ENCODE data around the gene FURIN. TPM values are rescaled to one million over a fixed set of nuclear protein-coding genes. Genes with fewer than 3 reads are reported as not detected.
"Not testable (repeated sequence)": the region's sequence is repeated elsewhere in the genome, so short reads cannot be mapped to it uniquely, and the experiment has no call there.

FURIN gene
- total RNA-seq, 1 donor from 2014 or later: 47.6 TPM

DNA sequence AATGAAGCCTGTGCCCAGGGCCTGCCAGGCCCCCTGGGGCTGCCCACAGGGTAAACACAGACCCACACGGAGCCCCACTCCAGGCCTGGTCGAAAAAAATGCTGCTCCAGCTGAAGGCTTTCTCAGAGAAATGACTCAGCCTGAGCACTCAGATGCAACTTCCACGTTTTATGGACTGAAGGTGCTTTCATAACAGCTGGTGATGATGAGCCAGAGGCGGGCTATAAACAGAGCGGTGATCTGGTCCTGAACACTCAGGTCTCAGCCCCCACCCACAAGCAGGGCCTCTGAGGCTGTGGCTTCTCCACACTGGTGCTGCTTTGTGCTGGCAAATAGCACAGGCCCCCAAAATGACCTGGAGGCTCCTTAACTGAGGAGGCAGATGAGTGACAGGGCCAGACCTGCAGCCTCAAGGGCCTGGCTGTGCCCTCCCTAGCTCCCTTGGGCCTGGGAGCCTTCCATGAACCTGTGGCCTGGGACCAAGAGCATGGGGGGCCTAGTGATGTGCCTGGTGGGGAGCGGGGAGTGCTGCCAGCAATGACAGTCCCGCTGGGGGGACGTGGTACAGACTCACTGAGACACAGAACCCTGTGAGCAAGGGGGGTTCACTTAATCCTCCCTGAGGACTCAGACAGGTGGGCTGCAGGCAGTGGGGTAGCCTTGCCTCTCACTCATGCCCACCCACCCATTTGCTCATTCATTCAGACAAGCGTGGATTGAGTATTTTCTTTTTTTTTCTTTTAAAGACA is 23.0 kb upstream of the FURIN start:
- no peaks in the 10 kb centered on the region for H3K27me3 ChIP-seq
- H3K9me3 ChIP-seq: no peaks in the 10 kb centered on the region
- no peak overlapping the region for H3K4me3 ChIP-seq
- H3K4me1 ChIP-seq: no peaks in the 10 kb centered on the region
- no peak overlapping the region for H3K27ac ChIP-seq
- intact Hi-C loops (cut with DNase I): no loop called here
- no peaks in the 10 kb centered on the region for H3K36me3 ChIP-seq
- TF ChIP-seq POLR2A (IDR thresholded peaks at IDR 0.05) (no peak), POLR2AphosphoS5 (IDR thresholded peaks at IDR 0.05; ENCODE audit: insufficient read depth in 1 of 2, low read depth in 1 of 2) (no peak)
- TF ChIP-seq, protein P1, sequence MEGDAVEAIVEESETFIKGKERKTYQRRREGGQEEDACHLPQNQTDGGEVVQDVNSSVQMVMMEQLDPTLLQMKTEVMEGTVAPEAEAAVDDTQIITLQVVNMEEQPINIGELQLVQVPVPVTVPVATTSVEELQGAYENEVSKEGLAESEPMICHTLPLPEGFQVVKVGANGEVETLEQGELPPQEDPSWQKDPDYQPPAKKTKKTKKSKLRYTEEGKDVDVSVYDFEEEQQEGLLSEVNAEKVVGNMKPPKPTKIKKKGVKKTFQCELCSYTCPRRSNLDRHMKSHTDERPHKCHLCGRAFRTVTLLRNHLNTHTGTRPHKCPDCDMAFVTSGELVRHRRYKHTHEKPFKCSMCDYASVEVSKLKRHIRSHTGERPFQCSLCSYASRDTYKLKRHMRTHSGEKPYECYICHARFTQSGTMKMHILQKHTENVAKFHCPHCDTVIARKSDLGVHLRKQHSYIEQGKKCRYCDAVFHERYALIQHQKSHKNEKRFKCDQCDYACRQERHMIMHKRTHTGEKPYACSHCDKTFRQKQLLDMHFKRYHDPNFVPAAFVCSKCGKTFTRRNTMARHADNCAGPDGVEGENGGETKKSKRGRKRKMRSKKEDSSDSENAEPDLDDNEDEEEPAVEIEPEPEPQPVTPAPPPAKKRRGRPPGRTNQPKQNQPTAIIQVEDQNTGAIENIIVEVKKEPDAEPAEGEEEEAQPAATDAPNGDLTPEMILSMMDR (IDR thresholded peaks at IDR 0.05): no peak
- DNase-seq (ENCODE audit: extremely low spot score in 2 of 2): no peak

DNA sequence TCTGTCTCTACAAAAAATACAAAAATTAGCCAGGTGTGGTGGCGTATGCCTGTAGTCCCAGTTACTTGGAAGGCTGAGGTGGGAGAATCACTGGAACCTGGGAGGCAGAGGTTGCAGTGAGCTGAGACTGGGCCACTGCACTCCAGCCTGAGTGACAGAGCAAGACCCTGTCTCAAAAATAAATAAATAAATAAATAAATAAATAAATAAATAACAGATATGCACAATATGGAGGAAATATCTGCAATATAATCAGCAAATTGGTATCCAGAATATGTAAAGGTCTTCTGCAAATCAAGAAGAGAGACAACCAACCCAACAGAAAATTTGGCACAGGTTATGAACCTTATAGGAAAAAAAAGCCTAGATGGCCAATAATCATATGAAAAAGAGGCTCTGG is 19.0 kb upstream of the FURIN start:
- H3K36me3 ChIP-seq; DNase-seq (ENCODE audit: extremely low spot score in 2 of 2); H3K4me3 ChIP-seq; H3K9me3 ChIP-seq; H3K27me3 ChIP-seq; intact Hi-C loops (cut with DNase I); H3K27ac ChIP-seq; H3K4me1 ChIP-seq: not testable (repeated sequence)

DNA sequence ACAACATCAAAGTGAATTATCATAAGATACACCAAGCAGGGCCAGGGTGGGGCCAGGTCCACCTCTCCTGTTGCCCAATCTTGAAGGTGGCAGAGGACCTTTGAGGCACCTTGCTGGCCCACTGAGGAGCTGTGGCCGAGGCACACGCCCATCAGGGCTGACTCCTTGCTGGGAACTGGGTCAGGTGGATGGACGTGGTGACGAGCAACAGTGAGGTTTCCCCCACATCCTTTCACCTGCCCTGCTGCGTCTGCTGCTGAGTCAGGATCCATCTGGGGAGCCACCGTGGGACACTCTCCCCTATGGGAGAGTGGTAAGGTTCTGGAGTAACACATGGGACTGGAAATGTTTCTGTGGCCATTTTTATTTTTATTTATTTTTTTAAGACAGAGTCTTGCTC is 17.3 kb upstream of the FURIN start:
- TF ChIP-seq, protein P1 (IDR thresholded peaks at IDR 0.05): no peak
- TF ChIP-seq POLR2A (IDR thresholded peaks at IDR 0.05) (no peak), POLR2AphosphoS5 (IDR thresholded peaks at IDR 0.05; ENCODE audit: insufficient read depth in 1 of 2, low read depth in 1 of 2) (no peak)
- H3K9me3 ChIP-seq: no peaks in the 10 kb centered on the region
- no peak overlapping the region for H3K4me3 ChIP-seq
- no peak overlapping the region for H3K27ac ChIP-seq
- H3K4me1 ChIP-seq: no peaks in the 10 kb centered on the region
- no peaks in the 10 kb centered on the region for H3K27me3 ChIP-seq
- H3K36me3 ChIP-seq: no peaks in the 10 kb centered on the region
- DNase-seq (ENCODE audit: extremely low spot score in 2 of 2): no peak
- intact Hi-C loops (cut with DNase I): loop anchor here (5.0 kb wide), 1 partner anchor 1529 kb away; no protein-coding TSS in a partner anchor

DNA sequence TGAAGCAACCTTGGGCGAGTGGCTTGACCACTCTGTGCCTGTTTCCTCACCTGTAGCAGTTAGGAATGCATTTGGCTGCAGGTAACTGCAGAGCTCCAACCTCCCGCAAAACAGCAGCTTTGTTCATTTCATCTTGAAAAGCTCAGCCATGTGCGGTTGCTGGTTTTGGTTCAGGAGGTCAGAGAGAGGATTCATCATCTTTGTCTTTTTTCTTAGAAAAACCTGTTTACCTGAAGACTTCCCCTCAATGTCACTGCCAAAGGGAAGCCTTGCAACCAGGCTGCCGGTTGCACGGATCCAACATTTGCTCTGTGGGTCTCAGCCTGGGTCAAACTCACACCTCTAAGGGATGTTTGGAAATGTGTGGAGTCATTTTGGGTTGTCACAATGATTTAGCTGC is 16.4 kb upstream of the FURIN start:
- Histone ChIP-seq H3K9me3 (no peaks in the 10 kb centered on the region), H3K27me3 (no peaks in the 10 kb centered on the region), H3K4me3 (no peak overlapping the region), H3K36me3 (no peaks in the 10 kb centered on the region), H3K4me1 (no peaks in the 10 kb centered on the region), H3K27ac (no peak overlapping the region)
- no peak for DNase-seq (ENCODE audit: extremely low spot score in 2 of 2)
- intact Hi-C loops (cut with DNase I): loop anchor here (5.0 kb wide), 1 partner anchor 1530 kb away; no protein-coding TSS in a partner anchor
- TF ChIP-seq, protein P1 (IDR thresholded peaks at IDR 0.05): no peak
- TF ChIP-seq POLR2A (IDR thresholded peaks at IDR 0.05) (no peak), POLR2AphosphoS5 (IDR thresholded peaks at IDR 0.05; ENCODE audit: insufficient read depth in 1 of 2, low read depth in 1 of 2) (no peak)

DNA sequence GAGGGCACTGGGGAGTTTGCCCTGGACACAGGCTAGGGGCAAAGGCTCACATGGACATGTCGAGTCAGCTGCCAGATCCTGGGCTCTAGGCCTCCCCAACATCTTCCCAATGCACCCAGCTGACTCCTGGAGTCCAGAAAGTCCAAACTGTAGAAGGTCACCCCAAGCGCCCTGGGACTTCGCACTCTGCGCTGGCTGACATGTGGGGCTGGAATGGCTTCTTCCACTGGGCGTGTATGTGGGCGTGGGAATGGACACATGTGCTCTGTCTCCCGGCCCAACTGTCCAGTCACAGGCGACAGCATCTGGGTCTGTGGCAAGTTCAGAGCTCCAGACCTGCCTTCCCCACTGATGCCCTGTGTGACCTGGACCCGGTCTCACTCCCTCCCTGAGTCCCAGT is 13.2 kb upstream of the FURIN start:
- intact Hi-C loops (cut with DNase I): no loop called here
- H3K4me1 ChIP-seq: no peaks in the 10 kb centered on the region
- H3K9me3 ChIP-seq: no peaks in the 10 kb centered on the region
- H3K4me3 ChIP-seq: no peak overlapping the region
- DNase-seq (ENCODE audit: extremely low spot score in 2 of 2): no peak
- H3K27ac ChIP-seq: no peak overlapping the region
- no peak for TF ChIP-seq POLR2AphosphoS5 (IDR thresholded peaks at IDR 0.05; ENCODE audit: insufficient read depth in 1 of 2, low read depth in 1 of 2)
- TF ChIP-seq, protein P1 (IDR thresholded peaks at IDR 0.05): no peak
- TF ChIP-seq POLR2A (IDR thresholded peaks at IDR 0.05): no peak
- no peaks in the 10 kb centered on the region for H3K27me3 ChIP-seq
- H3K36me3 ChIP-seq: no peaks in the 10 kb centered on the region

Measured in vagina (tissue), 2 donors.